ENCODE results near the gene RASAL3. TPM values are rescaled to one million over a fixed set of nuclear protein-coding genes. Genes with fewer than 3 reads are reported as not detected.

Gene RASAL3
- total RNA-seq: under 0.01 TPM in 2 replicates

GRCh38 chr19:15464394-15465385, at the start of gene RASAL3:
Gene RASAL3, minus strand, starts transcription at chr19:15464544. Its CDS starts 186 bp downstream, at chr19:15464358.

GRCh38 chr19:15508035-15508710, 43.8 kb upstream of the RASAL3 start, which contains the start of gene CYP4F22:
Gene CYP4F22, plus strand, starts transcription at chr19:15508525. Its CDS starts 16,812 bp downstream, at chr19:15525337.

GRCh38 chr19:15479391-15480345, 15.3 kb upstream of the RASAL3 start, which contains the start of gene PGLYRP2:
Gene PGLYRP2, minus strand, starts transcription at chr19:15479501. Its CDS starts 130 bp downstream, at chr19:15479371.

GRCh38 chr19:15449620-15450527, 14.5 kb downstream of the RASAL3 start, which contains the start of gene WIZ:
Gene WIZ, minus strand, starts transcription at chr19:15449956. Its CDS starts 1,649 bp downstream, at chr19:15448307.

GRCh38 chr19:15418579-15419412, 45.5 kb downstream of the RASAL3 start, which contains the start of gene AKAP8L:
Gene AKAP8L, minus strand, starts transcription at chr19:15418988. Its CDS starts 65 bp downstream, at chr19:15418923.

Other genes with a start within 250 kb of the RASAL3 start
- 0.19 TPM in 1 of 2 replicates, not detected in the other for gene EPHX3, start 232.1 kb downstream of the RASAL3 start, total RNA-seq
- 9.9 and 10.4 TPM in 2 replicates for gene BRD4, start 132.0 kb downstream of the RASAL3 start, total RNA-seq
- 10.1 and 18.0 TPM in 2 replicates for gene AKAP8, start 84.8 kb downstream of the RASAL3 start, total RNA-seq
- gene AKAP8L, start 45.6 kb downstream of the RASAL3 start, total RNA-seq: 47.4 and 57.2 TPM in 2 replicates
- gene WIZ, start 14.6 kb downstream of the RASAL3 start, total RNA-seq: 5.9 and 6.3 TPM in 2 replicates
- not detected in 2 replicates for gene PGLYRP2, start 15.0 kb upstream of the RASAL3 start, total RNA-seq
- gene CYP4F22, start 44.0 kb upstream of the RASAL3 start, total RNA-seq: not detected in 2 replicates
- gene CYP4F8, start 150.7 kb upstream of the RASAL3 start, total RNA-seq: not detected in 2 replicates
- not detected in 2 replicates for gene CYP4F3, start 176.4 kb upstream of the RASAL3 start, total RNA-seq
- gene CYP4F12, start 208.5 kb upstream of the RASAL3 start, total RNA-seq: not detected in 2 replicates

All from regular cardiac myocyte (primary cell).